Dermis lymphatic vessel endothelial cell (primary cell): ENCODE results near the gene COL2A1. TPM values are rescaled to one million over a fixed set of nuclear protein-coding genes. Genes with fewer than 3 reads are reported as not detected.

ENCODE experiments used
- total RNA-seq: library from RNA; depleted of rRNA; stranded (reverse); fragments of >200 nt; gene quantifications from 2 replicates; pipeline ENCODE4 v1.2.1, GENCODE V29; 2014

The COL2A1 gene
- total RNA-seq: not detected in 2 replicates

GRCh38 chr12:48004053-48004941, at the start of gene COL2A1:
Gene COL2A1, minus strand, starts transcription at chr12:48004476. Its CDS starts 155 bp downstream, at chr12:48004321.

DNA sequence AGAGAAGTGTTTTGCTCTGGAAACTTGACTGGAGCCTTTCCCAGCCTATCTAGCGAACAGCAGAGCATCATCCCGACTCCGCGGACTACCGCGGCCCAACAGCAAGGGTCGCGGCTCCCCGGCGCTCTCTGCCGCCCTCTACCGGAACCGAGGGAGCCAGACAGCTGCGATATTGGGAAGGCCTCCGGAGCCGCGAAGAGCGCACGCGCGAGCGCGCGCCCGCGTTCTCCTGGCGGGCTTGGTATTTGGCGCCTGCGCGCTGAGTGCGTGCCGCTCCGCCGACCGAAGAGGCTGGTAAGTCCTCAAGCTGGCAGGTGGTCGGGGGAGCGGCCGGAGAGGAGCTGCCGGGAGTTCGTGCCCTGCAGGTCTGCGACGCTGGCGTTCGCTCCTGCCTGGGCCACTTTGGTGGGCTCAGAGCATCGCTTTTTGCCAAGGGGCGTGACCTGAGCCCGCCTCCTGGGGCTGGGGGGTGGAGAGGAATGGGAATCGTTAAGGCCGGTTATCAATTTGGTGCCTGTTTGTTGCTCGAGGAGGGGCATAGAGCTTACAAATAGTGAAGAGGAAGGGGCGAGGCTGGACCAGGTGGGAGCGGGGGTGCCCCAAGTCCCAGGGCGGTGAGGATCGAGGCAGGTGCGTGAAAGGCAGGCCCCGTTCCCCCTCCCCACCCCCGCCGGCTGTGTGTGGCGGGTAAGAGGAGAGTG, 40.8 kb downstream of the COL2A1 start, which contains the start of gene TMEM106C:
Gene TMEM106C, plus strand, starts transcription at position 257 of the 701 bp plus-strand sequence. CDS start 641 bp downstream, outside the sequence.

Other genes with a start within 250 kb of the COL2A1 start
- 8.3 and 11.0 TPM in 2 replicates for gene RAPGEF3, start 245.6 kb downstream of the COL2A1 start, total RNA-seq
- 8.0 and 10.1 TPM in 2 replicates for gene SLC48A1, start 231.2 kb downstream of the COL2A1 start, total RNA-seq
- gene HDAC7, start 184.6 kb downstream of the COL2A1 start, total RNA-seq: 28.4 and 30.4 TPM in 2 replicates
- under 0.01 and 0.11 TPM in 2 replicates for gene VDR, start 99.5 kb downstream of the COL2A1 start, total RNA-seq
- 33.8 and 36.4 TPM in 2 replicates for gene TMEM106C, start 40.9 kb downstream of the COL2A1 start, total RNA-seq
- 11.2 and 12.9 TPM in 2 replicates for gene SENP1, start 101.6 kb upstream of the COL2A1 start, total RNA-seq
- gene PFKM, start 114.9 kb upstream of the COL2A1 start, total RNA-seq: 27.8 and 34.7 TPM in 2 replicates
- gene ASB8, start 153.0 kb upstream of the COL2A1 start, total RNA-seq: 18.6 and 19.1 TPM in 2 replicates
- gene CCDC184, start 179.2 kb upstream of the COL2A1 start, total RNA-seq: 0.11 TPM in 1 of 2 replicates, not detected in the other
- gene OR10AD1, start 198.8 kb upstream of the COL2A1 start, total RNA-seq: not detected in 2 replicates